ENCODE results near the gene KRR1. TPM values are rescaled to one million over a fixed set of nuclear protein-coding genes. Genes with fewer than 3 reads are reported as not detected.
A peak's percentile ranks its signal among the peaks of the same experiment; 100 is the strongest.

The KRR1 gene
- 10 to 100 TPM; 10.5 to 23.7 (median 19.8) TPM for total RNA-seq
- 10 to 100 TPM in 1 of 2 donors, 1 to 10 TPM in 1; 6.8 to 16.0 TPM for polyA plus RNA-seq

GRCh38 chr12:75511116-75512048, at the start of gene KRR1:
Gene KRR1, minus strand, starts transcription at chr12:75511609. Its CDS starts 12 bp downstream, at chr12:75511597.
- WGBS, 2 donors: 2% methylated on average over 47 of the region's 47 CpGs
- peak in 1 of 4 donors; percentile 6 for TF ChIP-seq CTCF (IDR thresholded peaks at IDR 0.05)
- no peaks in the 10 kb centered on the region for H3K27me3 ChIP-seq
- peak within 1 kb of the TSS; percentile 28 to 68 (median 52) for H3K27ac ChIP-seq
- intact Hi-C loops (cut with DNase I): no loop called here
- peaks cover 0 to 2% (median 0%) of the 10 kb centered on the region in 3 donors for H3K36me3 ChIP-seq
- DNase-seq (peak; percentile 80 to 94 (median 92)), ATAC-seq (peak; percentile 99), FAIRE-seq (peak; percentile 98)
- no peaks in the 10 kb centered on the region for H3K9me3 ChIP-seq
- peak within 1 kb of the TSS; percentile 53 to 73 (median 68) for H3K4me3 ChIP-seq
- H3K4me1 ChIP-seq: peaks cover 0 to 13% (median 9%) of the 10 kb centered on the region in 3 donors

GRCh38 chr12:75560167-75560566, 48.8 kb upstream of the KRR1 start:
- Histone ChIP-seq H3K9me3 (no peaks in the 10 kb centered on the region), H3K27ac (no peak overlapping the region), H3K27me3 (no peaks in the 10 kb centered on the region), H3K36me3 (no peaks in the 10 kb centered on the region), H3K4me3 (no peak overlapping the region), H3K4me1 (no peaks in the 10 kb centered on the region)
- ATAC-seq (peak; percentile 56 to 91 (median 90)), DNase-seq (no peak), FAIRE-seq (no peak)
- 4 to 9% methylated on average over 2 of the region's 2 CpGs for WGBS, 2 donors
- intact Hi-C loops (cut with DNase I): no loop called here
- peak in 3 of 4 donors; percentile 10 to 20 (median 15) for TF ChIP-seq CTCF (IDR thresholded peaks at IDR 0.05)

GRCh38 chr12:75558287-75558686, 46.9 kb upstream of the KRR1 start:
- H3K4me1 ChIP-seq: no peaks in the 10 kb centered on the region
- 79 to 89% methylated on average over 3 of the region's 3 CpGs for WGBS, 2 donors
- intact Hi-C loops (cut with DNase I): no loop called here
- no peak for TF ChIP-seq CTCF (IDR thresholded peaks at IDR 0.05)
- H3K27me3 ChIP-seq: no peaks in the 10 kb centered on the region
- H3K9me3 ChIP-seq: no peaks in the 10 kb centered on the region
- no peak for ATAC-seq
- no peak for DNase-seq
- no peaks in the 10 kb centered on the region for H3K36me3 ChIP-seq
- H3K4me3 ChIP-seq: no peak overlapping the region
- H3K27ac ChIP-seq: no peak overlapping the region
- no peak for FAIRE-seq

- intact Hi-C loops (cut with DNase I): no loop called here
- Histone ChIP-seq H3K27ac (no peak overlapping the region), H3K27me3 (no peaks in the 10 kb centered on the region), H3K4me3 (no peak overlapping the region), H3K9me3 (no peaks in the 10 kb centered on the region), H3K36me3 (no peaks in the 10 kb centered on the region), H3K4me1 (no peaks in the 10 kb centered on the region)
- WGBS, 2 donors: 31 to 33% methylated on average over 3 of the region's 3 CpGs
- DNase-seq: no peak
- no peak for FAIRE-seq
- no peak for TF ChIP-seq CTCF (IDR thresholded peaks at IDR 0.05)
- ATAC-seq: no peak
Observed at GRCh38 chr12:75556311-75556899, 45.0 kb upstream of the KRR1 start.
